GM18511 (cell line): ENCODE results near the gene GOLT1A.

Experiments
- ATAC-seq: cut with Tn5 transposase; IDR thresholded peaks from one replicate; pipeline ENCODE4 v1.9.1; 2021; ENCODE audit warnings: mild to moderate bottlenecking, moderate library complexity; ENCODE audit not compliant: unreplicated experiment

Gene GOLT1A

GRCh38 chr1:204162494-204163074 is 51.2 kb downstream of the GOLT1A start:
- ATAC-seq = no peak

- no peak for ATAC-seq
These were observed 51.9 kb downstream of the GOLT1A start for GRCh38 chr1:204161609-204162493.

- ATAC-seq = no peak
These were observed 55.8 kb downstream of the GOLT1A start for GRCh38 chr1:204157962-204158361.

- no peak for ATAC-seq
These were observed 57.9 kb downstream of the GOLT1A start for GRCh38 chr1:204155881-204156280.

- no peak for ATAC-seq
These were observed 59.1 kb downstream of the GOLT1A start for GRCh38 chr1:204154568-204155255.

GRCh38 chr1:204153667-204154066 is 60.1 kb downstream of the GOLT1A start:
- no peak for ATAC-seq

- ATAC-seq = no peak
These were observed 61.3 kb downstream of the GOLT1A start for GRCh38 chr1:204152310-204153044.

GRCh38 chr1:204151552-204152309 is 62.1 kb downstream of the GOLT1A start, which contains the start of gene ETNK2:
Gene ETNK2 (minus strand): TSS chr1:204152044. CDS start chr1:204151852, 192 bp downstream.
- no peak for ATAC-seq

- no peak for ATAC-seq
These were observed 62.9 kb downstream of the GOLT1A start for GRCh38 chr1:204150702-204151551.

- no peak for ATAC-seq
These were observed 63.9 kb downstream of the GOLT1A start for GRCh38 chr1:204149635-204150565.

- ATAC-seq = no peak
These were observed 64.7 kb downstream of the GOLT1A start for GRCh38 chr1:204149107-204149506.
